Astrocyte (in vitro differentiated cells and primary cell): ENCODE results near the gene GLB1L2.

ENCODE experiments used
- EZH2 ChIP-seq: IDR thresholded peaks from 2 replicates; pipeline ENCODE4 v1.6.1; 2012; ENCODE audit warnings: mild to moderate bottlenecking, low read length, inconsistent platforms; ENCODE audit not compliant: insufficient read depth
- TF ChIP-seq, protein P1 (sequence below): IDR thresholded peaks from 2 replicates; pipeline ENCODE4 v1.5.1; 2011; ENCODE audit warnings: low read depth, mild to moderate bottlenecking, inconsistent platforms, low read length, moderate library complexity; ENCODE audit not compliant: insufficient read depth

DNA sequence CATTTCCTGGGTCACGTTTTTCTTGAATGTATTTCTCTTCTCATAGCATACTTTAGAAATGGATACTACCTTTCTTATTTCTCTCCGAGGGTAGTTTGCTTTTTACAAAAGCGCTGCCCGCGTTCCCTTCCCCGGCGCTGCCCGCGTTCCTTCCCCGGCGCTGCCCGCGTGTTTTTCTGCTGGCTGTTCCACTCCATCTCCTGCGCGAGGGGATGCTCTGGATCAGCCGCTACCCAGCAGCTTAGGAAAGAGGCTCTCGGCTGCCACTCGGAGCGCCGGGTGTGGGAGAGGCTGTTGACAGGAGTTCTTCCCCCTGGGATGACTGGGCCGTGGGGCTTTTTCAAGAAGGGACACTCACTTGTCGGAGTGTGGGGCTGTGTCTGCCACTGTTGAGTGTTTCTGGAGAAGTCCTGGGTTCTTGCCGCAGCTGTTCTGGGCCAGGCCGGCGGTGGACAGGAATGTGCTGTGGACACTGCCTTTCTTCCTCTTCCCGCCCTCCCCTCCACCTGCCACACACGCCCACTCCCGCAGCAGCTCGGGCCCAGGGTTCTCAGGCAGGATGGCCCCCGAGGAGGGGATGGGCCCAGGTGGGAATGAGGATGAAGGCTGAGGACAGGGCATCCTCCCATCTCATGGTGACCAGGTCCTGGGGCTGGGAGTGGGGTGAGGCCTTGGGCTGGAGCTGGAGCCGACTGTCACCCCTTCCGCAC lies 30.6 kb downstream of the GLB1L2 start:
- TF ChIP-seq, protein P1, sequence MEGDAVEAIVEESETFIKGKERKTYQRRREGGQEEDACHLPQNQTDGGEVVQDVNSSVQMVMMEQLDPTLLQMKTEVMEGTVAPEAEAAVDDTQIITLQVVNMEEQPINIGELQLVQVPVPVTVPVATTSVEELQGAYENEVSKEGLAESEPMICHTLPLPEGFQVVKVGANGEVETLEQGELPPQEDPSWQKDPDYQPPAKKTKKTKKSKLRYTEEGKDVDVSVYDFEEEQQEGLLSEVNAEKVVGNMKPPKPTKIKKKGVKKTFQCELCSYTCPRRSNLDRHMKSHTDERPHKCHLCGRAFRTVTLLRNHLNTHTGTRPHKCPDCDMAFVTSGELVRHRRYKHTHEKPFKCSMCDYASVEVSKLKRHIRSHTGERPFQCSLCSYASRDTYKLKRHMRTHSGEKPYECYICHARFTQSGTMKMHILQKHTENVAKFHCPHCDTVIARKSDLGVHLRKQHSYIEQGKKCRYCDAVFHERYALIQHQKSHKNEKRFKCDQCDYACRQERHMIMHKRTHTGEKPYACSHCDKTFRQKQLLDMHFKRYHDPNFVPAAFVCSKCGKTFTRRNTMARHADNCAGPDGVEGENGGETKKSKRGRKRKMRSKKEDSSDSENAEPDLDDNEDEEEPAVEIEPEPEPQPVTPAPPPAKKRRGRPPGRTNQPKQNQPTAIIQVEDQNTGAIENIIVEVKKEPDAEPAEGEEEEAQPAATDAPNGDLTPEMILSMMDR, result no peak
- TF ChIP-seq EZH2, result no peak
